Stimulated activated CD8-positive, alpha-beta memory T cell treated with anti-CD3 and anti-CD28 coated beads, Interleukin-12 subunit alpha, Interleukin-12 subunit beta, amount 100 ng/mL, for 1 hour (primary cell): ENCODE data around the gene TNNI3K.

Experiments
- DNase-seq: peaks from one replicate; pipeline ENCODE4 v3.0.0-alpha.2; 2020; ENCODE audit warnings: low read depth

Gene TNNI3K

GRCh38 chr1:74504125-74504932 is 269.1 kb downstream of the TNNI3K start:
- no peak for DNase-seq

- DNase-seq, result no peak
Measured at GRCh38 chr1:74504933-74505512, 269.8 kb downstream of the TNNI3K start.

DNA sequence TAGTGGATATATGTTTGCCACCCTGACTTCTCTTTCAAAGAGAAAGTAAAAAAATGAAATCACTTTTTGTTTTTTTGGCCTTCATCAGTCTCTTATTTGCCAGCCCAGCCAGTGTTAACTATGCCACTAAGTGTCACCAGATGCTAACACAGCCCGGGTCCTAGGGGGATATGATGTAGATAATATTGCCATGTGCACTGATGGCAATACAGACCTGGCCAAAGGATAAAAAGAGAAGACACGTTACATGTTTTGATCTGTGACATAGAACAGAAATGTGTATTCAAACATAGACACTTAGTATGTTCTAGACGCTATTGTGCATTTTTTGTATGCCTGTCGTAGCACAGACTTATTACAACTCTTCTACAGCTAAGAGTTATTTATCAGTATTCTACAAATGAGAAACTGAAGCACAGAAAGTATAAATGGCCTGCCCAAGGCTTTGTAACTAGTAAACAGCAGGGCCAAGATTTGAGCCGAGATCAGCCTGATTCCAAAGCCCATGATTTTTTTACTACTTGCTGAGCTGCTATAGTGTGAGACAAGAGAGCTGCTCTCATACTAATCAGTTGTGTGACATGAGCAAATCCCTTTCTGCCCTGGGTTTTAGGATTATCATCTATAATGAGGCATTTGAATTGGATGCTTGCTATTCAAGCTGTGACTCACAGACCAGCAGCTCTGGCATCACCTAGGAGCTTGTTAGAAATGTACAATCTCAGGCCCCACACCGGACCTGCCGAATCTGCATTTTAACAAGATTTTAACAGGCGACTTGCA is 270.9 kb downstream of the TNNI3K start:
- no peak for DNase-seq

- DNase-seq, result no peak
Measured at GRCh38 chr1:74508449-74508848, 273.3 kb downstream of the TNNI3K start.

DNA sequence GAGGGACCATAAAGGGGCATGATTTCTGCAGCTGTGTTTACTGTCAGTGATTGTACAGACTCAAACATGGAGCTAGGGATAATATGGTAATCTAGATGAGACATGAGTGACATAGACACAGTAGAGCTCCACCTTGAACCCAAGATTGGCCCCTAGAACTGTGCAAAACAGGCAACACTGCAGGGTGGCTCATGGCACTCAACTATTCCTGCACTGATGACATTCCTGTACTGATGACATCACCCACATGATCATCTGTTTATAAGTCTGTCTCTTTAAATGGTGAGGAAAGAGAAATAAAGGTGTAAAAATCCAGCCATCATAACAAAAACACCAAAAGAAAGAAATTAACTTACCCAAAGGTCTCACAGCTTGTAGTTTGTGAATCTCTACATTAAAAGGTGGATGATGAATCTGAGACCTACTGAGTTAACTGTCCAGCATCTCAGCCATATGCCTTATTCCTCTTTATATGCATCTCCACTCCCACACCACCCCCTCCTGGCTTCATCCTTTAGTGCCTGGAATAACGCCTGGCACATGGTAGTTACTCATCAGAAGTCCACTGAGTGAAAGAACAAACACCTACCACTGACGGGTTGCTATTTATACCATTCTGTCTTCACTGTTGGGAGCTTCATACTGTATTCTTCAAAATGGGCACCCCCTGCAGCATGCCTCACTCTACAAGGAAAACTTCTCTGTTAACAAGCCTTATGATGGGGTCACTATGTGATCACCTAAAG is 277.2 kb downstream of the TNNI3K start, which contains the start of gene LRRC53:
Gene LRRC53 (minus strand): TSS at position 442 of the 746 bp plus-strand sequence. CDS start 29,262 bp downstream, outside the sequence.
- no peak for DNase-seq

- no peak for DNase-seq
Measured at GRCh38 chr1:74513411-74514300, 278.5 kb downstream of the TNNI3K start.

DNA sequence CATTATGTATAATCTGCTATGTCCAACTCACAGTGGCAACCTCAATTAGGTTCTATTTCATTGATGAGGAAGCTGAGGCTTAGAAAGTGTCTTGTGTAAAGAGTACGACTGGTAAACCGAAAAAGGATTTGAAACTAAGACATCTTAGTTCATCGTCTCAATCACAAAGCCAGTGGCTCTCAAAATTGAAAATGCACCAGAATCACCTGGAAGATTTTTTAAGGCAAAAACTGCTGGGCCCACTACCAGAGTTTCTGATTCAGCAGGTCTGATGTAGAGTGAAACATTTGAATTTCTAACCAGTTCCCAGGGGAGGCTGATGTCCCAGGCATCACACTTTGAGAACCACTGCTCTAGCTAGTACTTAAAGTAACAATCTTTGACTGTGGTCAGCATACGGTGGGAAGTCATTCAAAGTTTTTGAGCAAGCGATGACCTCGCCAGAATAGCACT is 282.4 kb downstream of the TNNI3K start:
- DNase-seq, result no peak

- DNase-seq, result no peak
Measured at GRCh38 chr1:74522148-74522547, 287.0 kb downstream of the TNNI3K start.

DNA sequence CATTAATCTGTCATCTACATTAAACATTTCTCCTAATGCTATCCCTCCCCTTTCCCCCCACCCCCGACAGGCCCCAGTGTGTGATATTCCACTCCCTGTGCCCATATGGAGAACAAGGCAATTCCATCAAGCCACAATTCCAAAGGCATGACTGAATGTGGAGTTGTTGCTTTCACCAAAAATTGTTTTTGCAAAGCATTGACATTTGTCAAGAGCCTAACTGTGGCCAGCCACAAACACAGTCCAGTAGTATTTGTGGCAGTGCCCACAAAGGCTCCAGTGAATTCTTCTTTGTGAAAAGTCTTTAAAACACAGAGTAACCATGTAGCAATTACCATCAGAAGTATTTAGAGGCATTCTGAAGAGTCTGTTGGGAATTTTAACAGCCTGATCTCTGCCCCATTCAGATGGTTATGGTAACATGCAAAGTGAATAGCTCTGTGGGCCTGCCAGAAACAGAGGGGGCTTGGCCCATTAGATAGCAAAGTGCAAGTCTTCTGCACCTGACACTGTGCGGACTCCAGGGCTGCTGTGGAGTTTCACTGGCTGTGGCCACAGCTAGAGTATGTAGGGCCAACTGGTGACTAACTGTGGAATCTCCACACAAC is 288.8 kb downstream of the TNNI3K start:
- no peak for DNase-seq

- no peak for DNase-seq
Measured at GRCh38 chr1:74526708-74527107, 291.5 kb downstream of the TNNI3K start.

DNA sequence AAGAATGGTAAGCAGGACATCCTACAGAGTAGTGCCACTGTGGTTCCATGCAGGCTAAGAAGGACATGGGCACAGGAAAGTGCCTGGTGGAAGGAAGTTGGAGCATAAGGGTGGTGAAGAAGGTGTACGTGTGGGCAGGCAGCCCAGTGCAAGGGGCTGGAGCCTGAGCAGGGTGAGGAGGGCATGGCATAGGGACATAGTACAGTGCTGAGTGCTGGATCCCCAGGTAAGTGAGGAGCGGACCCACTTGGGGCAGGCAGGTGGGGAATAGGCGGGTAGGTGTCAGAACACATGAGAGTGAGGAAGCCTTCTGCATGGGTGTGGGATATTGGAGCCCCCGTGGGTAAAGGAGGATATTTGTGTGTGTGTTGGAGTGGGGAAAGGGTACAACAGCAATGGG is 292.9 kb downstream of the TNNI3K start:
- no peak for DNase-seq

- no peak for DNase-seq
Measured at GRCh38 chr1:74530892-74531291, 295.7 kb downstream of the TNNI3K start.

- no peak for DNase-seq
Measured at GRCh38 chr1:74531796-74532195, 296.6 kb downstream of the TNNI3K start.

- no peak for DNase-seq
Measured at GRCh38 chr1:74534241-74534640, 299.1 kb downstream of the TNNI3K start.

DNA sequence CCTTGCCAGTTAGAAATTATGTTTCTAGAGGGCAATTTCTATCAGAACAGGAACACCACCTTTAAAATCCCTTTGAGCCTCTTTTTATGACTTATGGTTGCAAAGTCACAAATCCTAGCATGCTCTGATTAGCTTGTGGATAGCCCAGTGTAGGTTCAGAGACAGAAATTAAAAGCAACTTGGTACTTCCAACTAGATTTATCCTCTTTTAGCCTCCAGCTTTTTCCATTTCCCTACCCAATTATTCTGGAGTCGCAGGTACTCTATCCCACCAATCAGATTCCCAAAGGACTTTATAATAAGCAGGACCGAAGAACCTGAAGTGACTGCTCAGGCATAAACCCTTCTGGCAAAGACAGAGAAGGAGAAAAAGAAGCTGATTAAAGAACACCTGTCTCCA is 310.6 kb downstream of the TNNI3K start:
- DNase-seq, result no peak

DNA sequence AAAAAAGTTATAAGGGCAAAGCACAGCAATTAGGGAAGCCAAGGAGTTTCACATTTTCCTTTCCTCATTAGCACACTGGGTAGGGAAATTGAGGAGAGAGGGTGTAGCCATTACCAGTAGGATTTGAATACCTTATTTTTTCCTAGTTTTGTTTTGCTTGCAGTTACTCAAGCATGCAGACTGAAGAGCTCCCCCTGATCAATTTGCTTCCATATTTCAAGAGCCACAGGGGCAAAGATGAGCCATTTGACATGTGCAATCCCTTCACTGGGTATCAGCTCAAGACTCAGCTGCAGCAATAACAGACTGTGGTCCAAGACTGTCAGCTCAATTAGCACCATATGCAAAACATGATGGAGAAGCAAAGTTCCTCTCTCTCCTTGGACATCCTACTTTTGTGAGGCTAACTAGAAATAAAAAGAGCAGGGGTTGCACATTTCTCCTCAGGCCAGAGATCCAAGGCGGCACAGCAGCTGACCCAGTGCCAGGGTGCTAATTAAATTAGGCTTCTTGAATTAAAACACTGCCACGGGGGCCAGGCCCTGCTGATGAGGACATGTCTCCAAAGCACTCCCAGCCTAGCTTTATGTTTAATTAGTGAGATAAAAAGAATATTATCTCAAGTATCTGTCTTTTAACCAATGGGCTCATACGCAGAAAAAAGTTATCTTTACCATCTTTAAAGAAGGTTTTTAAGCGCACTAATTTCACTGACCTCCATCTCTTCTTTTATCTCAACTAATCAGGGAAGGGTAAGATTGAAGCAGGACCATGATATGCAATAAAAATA is 314.0 kb downstream of the TNNI3K start:
- DNase-seq, result no peak

DNA sequence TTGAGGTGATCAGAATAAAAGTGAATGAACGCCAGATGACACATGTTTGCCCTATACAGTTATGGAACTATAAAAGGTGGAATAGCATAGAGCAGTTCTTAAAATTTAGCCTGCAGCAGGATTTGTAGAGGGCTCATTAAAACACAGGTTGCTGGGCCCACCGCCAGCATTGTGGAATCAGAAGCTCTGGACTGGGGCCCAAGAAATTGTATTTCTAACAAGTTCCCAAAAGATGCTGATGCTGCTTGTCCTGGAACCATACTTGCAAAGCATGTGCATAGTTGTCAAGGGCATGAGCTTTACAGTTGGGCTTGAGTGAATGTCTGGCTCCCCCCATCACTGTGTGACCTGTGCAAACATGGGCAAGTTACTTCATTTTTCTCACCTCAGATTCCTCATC is 314.7 kb downstream of the TNNI3K start:
- DNase-seq, result no peak

GRCh38 chr1:74570797-74571492 is 335.8 kb downstream of the TNNI3K start:
- DNase-seq, result no peak

DNA sequence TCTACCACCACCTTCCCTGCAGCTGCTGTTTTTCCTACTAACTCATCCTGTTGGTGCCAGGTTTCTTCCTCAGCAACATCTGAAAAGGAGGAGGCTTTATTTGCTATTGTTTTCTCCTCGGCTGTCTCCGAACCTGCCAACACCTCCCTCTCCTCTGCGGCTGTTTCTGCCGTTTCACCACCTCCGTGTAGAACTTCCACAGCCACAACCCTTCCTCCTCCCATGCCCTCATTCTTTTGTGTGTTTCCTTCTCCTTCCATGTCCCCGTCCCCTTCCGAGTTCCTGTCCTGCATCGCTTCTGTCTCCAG is 336.3 kb downstream of the TNNI3K start:
- no peak for DNase-seq
